ENCODE measurements around the gene PWWP2A. TPM values are rescaled to one million over a fixed set of nuclear protein-coding genes. Genes with fewer than 3 reads are reported as not detected.

The PWWP2A gene
- total and polyA plus RNA-seq, 9 donors, result 7.6 to 48.5 (median 25.2) TPM

- no peak for TF ChIP-seq EP300 (IDR thresholded peaks at IDR 0.05)
- no peak for TF ChIP-seq CTCF (IDR thresholded peaks at IDR 0.05)
- no peak for TF ChIP-seq POLR2A (IDR thresholded peaks at IDR 0.05)
- Histone ChIP-seq H3K9me3 (no peaks in the 10 kb centered on the region), H3K36me3 (no peaks in the 10 kb centered on the region), H3K4me1 (ENCODE audit: insufficient read depth) (peaks cover 4% of the 10 kb centered on the region), H3K4me3 (no peak overlapping the region), H3K27ac (no peak overlapping the region), H3K27me3 (no peaks in the 10 kb centered on the region)
- peak in 3 of 5 donors; percentile 21 to 41 (median 32) for DNase-seq
- 44 to 56% (median 45%) methylated on average over 19 of the region's 19 CpGs for WGBS, 3 donors
- intact Hi-C loops (cut with DNase I), result no loop called here
Observed at GRCh38 chr5:160159991-160160792, 40.9 kb upstream of the PWWP2A start.

GRCh38 chr5:160158087-160158486, 38.8 kb upstream of the PWWP2A start:
- H3K9me3 ChIP-seq, result no peaks in the 10 kb centered on the region
- WGBS, 3 donors, result 96 to 97% (median 97%) methylated on average over 9 of the region's 9 CpGs
- H3K36me3 ChIP-seq, result no peaks in the 10 kb centered on the region
- H3K27ac ChIP-seq, result no peak overlapping the region
- TF ChIP-seq EP300 (IDR thresholded peaks at IDR 0.05) (no peak), POLR2A (IDR thresholded peaks at IDR 0.05) (no peak), CTCF (IDR thresholded peaks at IDR 0.05) (no peak)
- H3K27me3 ChIP-seq, result no peaks in the 10 kb centered on the region
- DNase-seq, result no peak
- H3K4me3 ChIP-seq, result no peak overlapping the region
- intact Hi-C loops (cut with DNase I), result no loop called here
- H3K4me1 ChIP-seq (ENCODE audit: insufficient read depth), result no peaks in the 10 kb centered on the region

GRCh38 chr5:160155017-160155750, 35.9 kb upstream of the PWWP2A start:
- H3K4me1 ChIP-seq (ENCODE audit: insufficient read depth), result no peaks in the 10 kb centered on the region
- no peak overlapping the region for H3K27ac ChIP-seq
- H3K9me3 ChIP-seq, result no peaks in the 10 kb centered on the region
- 88 to 95% (median 94%) methylated on average over 6 of the region's 6 CpGs for WGBS, 3 donors
- no peak overlapping the region for H3K4me3 ChIP-seq
- no peak for TF ChIP-seq POLR2A (IDR thresholded peaks at IDR 0.05)
- TF ChIP-seq EP300 (IDR thresholded peaks at IDR 0.05), result no peak
- intact Hi-C loops (cut with DNase I), result no loop called here
- no peak for DNase-seq
- no peaks in the 10 kb centered on the region for H3K36me3 ChIP-seq
- H3K27me3 ChIP-seq, result no peaks in the 10 kb centered on the region

- Histone ChIP-seq H3K9me3 (no peaks in the 10 kb centered on the region), H3K36me3 (no peaks in the 10 kb centered on the region), H3K27me3 (no peaks in the 10 kb centered on the region), H3K4me1 (ENCODE audit: insufficient read depth) (no peaks in the 10 kb centered on the region), H3K27ac (no peak overlapping the region), H3K4me3 (no peak overlapping the region)
- TF ChIP-seq EP300 (IDR thresholded peaks at IDR 0.05), result no peak
- no peak for TF ChIP-seq CTCF (IDR thresholded peaks at IDR 0.05)
- TF ChIP-seq POLR2A (IDR thresholded peaks at IDR 0.05), result no peak
- intact Hi-C loops (cut with DNase I), result no loop called here
- no peak for DNase-seq
- 86 to 89% (median 87%) methylated on average over 6 of the region's 6 CpGs for WGBS, 3 donors
Observed at GRCh38 chr5:160152901-160153300, 33.7 kb upstream of the PWWP2A start.

GRCh38 chr5:160152287-160152686, 33.0 kb upstream of the PWWP2A start:
- no peak for DNase-seq
- Histone ChIP-seq H3K9me3 (no peaks in the 10 kb centered on the region), H3K4me1 (ENCODE audit: insufficient read depth) (no peaks in the 10 kb centered on the region), H3K4me3 (no peak overlapping the region), H3K27me3 (no peaks in the 10 kb centered on the region), H3K27ac (no peak overlapping the region), H3K36me3 (no peaks in the 10 kb centered on the region)
- intact Hi-C loops (cut with DNase I), result no loop called here
- 92 to 96% (median 95%) methylated on average over 1 of the region's 1 CpG for WGBS, 3 donors
- TF ChIP-seq EP300 (IDR thresholded peaks at IDR 0.05) (no peak), POLR2A (IDR thresholded peaks at IDR 0.05) (no peak), CTCF (IDR thresholded peaks at IDR 0.05) (no peak)

All from ovary (tissue), 9 donors.